ENCODE measurements around the gene CAMSAP3.

DNA sequence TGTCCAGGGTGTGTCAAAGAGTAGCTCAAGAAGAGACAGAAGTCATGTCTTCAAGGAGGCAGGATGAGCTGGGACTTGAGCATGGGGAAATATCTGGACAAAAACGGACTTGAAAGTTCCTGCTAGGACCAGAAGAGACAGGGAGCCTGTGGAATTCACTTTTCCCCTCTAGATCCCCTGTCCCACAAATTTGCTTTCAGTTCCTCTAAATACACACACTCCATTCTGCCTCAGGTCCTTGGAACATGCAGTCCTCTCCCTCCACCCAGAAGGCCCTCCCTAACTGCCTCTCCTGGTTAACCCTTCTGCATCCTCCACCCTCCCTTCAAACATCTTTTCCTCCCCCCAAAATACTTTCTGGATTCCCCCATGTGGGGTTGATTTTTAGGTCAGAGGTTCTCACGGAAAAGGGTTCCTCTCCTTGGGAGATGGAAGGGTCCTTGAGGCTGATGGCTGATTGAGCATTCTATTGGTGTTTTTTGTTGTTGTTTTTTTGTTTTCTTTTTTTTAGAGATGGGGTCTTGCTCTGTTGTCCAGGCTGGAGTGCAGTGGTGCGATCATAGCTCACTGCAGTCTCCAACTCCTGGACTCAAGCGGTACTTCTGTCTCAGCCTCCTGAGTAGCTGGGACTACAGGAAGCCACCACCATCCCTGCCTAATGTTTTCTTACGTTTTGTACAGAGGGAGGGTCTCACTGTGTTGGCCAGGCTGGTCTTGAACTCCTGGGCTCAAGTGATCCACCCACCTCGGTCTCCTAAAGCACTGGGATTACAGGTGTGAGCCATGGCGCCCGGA lies 66.3 kb downstream of the CAMSAP3 start:
- no peak for TF ChIP-seq POLR2A (IDR thresholded peaks at IDR 0.05)
- TF ChIP-seq, protein P1, sequence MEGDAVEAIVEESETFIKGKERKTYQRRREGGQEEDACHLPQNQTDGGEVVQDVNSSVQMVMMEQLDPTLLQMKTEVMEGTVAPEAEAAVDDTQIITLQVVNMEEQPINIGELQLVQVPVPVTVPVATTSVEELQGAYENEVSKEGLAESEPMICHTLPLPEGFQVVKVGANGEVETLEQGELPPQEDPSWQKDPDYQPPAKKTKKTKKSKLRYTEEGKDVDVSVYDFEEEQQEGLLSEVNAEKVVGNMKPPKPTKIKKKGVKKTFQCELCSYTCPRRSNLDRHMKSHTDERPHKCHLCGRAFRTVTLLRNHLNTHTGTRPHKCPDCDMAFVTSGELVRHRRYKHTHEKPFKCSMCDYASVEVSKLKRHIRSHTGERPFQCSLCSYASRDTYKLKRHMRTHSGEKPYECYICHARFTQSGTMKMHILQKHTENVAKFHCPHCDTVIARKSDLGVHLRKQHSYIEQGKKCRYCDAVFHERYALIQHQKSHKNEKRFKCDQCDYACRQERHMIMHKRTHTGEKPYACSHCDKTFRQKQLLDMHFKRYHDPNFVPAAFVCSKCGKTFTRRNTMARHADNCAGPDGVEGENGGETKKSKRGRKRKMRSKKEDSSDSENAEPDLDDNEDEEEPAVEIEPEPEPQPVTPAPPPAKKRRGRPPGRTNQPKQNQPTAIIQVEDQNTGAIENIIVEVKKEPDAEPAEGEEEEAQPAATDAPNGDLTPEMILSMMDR (IDR thresholded peaks at IDR 0.05), result no peak

All from prostate gland (tissue), 2 donors.